GM19240 (cell line): ENCODE measurements around the gene RYR2.
"Not testable (repeated sequence)": the region's sequence is repeated elsewhere in the genome, so short reads cannot be mapped to it uniquely, and the experiment has no call there.

Source experiments
- DNase-seq: peaks from one replicate; pipeline ENCODE4 v3.0.0; 2011; ENCODE audit warnings: low spot score; ENCODE audit not compliant: insufficient read length

RYR2 gene

DNA sequence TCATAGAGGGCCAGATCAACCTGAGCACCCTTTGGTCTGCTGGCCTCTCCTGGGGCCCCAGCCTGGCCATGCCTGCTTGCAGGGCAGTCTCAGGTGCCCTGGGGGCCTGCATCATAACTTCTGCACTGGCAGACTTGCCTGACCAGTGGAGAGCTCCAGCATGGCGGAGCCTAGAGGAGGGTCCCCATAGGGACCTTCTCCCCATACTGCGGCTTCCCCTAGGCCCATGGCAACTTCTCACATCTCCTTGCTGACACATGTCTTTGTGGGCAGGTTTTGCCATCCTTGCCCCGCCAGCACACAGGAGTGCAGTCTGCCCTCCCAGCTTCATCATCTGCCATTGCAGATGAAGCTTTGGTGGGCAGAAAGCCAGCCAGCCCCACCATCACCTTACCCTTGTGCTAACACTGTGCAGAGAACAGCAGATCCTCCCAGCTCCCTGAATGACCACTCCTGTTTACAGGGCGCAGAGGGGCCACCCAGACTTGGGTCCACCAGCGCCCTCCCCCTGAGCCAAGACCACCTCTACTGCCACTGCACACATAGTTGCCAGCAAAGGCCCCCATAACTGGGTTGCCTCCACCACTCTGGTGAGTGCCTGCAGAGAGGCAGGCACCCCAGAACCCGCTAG lies 797.0 kb downstream of the RYR2 start:
- DNase-seq, result no peak

DNA sequence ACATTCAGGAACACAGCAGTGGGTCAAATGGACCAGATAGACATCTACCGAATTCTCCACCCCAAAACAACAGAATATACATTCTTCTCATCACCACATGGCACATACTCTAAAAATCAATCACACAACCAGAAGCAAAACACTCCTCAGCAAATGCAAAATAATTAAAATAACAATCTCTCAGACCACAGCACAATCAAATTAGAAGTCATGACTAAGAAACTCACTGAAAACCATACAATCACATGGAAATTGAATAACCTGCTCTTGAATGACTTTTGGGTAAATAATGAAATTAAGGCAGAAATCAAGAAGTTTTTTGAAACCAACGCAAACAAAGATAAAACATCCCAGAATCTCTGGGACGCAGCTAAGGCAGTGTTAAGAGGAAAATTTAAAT lies 799.5 kb downstream of the RYR2 start:
- DNase-seq, result no peak

DNA sequence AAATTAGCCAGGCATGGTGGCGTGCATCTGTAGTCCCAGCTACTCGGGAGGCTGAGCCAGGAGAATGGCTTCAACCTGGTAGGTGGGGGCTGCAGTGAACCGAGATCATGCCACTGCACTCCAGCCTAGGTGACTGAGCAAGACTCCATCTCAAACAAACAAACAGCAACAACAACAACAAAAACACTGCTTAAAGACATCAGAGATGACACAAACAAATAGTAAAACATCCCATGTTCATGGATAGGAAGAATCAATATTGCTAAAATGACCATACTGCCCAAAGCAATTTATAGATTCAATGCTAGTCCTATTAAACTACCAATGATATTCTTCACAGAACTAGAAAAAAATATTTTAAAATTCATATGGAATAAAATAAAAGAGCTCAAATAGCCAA lies 801.5 kb downstream of the RYR2 start:
- DNase-seq, result not testable (repeated sequence)

DNA sequence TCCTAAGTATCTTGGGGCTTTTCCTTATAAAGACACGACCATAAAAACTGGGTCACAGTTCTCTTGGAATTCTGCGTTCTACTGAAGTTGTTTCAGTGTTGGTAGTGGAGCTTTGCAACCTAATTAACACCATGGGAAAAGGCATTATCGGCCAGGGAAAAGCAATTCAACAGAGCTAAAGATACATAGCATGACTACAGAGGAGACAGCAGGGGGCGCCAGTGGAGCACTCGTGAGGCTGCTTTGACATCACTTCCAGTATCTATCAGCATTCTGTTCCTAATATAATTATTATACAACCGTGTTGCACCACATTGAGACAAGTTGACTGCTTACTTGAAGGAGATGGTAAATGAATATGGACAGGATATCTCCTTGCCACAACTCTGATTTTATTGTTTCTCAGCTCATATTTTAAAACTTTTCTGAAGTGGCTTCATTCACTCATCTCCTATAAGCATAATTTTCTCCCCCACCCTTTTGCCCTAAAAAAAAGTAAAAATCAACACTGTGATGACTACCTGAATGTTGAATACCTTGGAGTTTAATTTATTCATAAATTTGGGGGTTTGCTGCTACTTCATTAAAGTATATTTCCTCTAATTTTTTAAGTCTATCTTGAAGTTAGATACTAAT lies 809.3 kb downstream of the RYR2 start:
- no peak for DNase-seq

DNA sequence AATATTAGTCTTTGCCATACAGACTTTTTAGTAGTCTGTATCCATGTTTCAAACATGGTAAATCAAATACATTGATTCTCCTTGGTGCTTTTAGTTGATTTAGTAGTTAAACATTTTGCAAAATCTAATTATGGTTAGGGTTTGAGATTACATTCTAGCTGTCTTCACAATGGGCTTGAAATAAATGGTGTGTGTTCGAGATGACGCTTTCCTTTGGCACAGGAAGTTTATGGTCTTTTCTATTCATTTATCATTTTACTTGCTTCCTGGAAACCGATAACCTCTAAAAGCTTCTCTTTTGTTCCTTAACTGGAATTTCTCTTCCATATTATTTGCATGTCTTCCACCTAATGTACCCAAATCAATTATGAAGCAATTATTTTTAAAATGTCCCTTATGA lies 810.4 kb downstream of the RYR2 start:
- no peak for DNase-seq

DNA sequence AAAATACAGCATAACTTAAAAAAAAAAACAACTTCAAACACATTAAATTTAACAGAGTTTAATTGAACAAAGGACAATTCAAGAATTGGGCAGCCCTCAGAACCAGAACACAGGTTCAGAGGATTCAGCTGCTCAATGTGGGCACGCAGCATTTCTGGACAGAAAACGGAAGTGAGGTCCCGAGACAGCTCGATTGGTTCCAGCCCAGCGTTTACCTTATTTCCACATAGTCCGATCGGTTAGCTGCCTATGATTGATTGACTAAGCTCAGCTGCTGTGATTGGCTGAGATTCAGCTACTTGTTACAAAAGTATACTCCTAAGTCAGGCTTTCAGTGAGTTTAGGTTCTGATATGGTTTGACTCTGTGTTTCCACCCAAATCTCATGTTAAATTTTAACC lies 815.5 kb downstream of the RYR2 start:
- DNase-seq, result no peak

DNA sequence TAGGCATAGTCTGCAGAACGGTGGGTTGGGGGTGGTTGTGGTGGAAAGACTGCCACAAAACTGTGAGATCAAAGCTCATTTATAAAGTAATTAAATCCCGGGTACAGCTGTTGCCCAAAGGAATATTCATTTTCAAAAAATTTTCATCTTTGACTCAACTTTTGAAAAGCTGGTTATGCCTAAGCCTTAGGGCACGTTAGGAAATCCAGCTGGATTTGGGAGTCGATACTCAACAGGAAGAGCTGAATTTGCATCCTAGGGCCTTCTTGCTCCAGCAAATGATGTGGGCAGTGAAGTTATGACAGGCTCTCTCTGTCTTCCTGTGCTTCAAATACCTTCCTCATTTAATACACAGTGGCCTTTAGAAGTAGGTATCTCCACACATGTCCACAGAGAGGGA lies 817.0 kb downstream of the RYR2 start:
- no peak for DNase-seq

DNA sequence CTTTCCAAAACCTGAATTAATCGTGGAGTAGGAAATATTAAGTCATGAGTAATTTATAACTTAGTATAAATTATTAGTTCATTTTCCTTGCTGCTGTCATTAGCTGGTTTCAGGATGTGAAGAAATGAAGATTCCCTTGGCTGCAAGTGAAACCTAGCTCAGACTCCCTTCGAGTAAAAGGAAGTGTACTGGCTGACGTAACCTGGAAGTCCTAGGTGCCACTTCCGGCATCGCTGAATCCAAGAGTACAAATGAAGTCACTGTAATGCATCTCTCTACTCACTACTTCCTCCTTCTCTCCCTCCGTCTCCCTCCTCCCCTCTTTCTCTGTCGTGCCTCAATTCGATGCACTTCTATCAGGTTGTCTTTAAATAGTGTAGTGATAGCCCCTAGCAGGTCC lies 820.0 kb downstream of the RYR2 start:
- DNase-seq, result no peak

DNA sequence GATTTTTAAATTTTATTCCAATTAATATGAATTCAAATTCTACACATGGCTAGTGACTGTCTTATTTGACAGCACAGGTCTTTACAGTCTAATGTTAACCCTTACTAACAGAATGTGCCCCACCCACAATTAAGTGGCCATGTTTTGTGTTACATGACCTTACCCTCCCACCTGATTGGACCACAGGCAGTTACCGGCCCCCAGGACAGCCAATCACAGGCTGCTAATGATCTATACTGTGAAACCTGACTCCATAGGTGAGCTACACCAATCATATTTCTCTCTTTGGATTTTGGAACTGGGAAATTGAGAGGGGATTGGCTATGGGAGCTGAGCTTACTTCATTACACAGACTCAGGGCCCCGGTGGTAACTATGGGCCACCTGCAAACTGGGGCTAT lies 821.2 kb downstream of the RYR2 start:
- no peak for DNase-seq

DNA sequence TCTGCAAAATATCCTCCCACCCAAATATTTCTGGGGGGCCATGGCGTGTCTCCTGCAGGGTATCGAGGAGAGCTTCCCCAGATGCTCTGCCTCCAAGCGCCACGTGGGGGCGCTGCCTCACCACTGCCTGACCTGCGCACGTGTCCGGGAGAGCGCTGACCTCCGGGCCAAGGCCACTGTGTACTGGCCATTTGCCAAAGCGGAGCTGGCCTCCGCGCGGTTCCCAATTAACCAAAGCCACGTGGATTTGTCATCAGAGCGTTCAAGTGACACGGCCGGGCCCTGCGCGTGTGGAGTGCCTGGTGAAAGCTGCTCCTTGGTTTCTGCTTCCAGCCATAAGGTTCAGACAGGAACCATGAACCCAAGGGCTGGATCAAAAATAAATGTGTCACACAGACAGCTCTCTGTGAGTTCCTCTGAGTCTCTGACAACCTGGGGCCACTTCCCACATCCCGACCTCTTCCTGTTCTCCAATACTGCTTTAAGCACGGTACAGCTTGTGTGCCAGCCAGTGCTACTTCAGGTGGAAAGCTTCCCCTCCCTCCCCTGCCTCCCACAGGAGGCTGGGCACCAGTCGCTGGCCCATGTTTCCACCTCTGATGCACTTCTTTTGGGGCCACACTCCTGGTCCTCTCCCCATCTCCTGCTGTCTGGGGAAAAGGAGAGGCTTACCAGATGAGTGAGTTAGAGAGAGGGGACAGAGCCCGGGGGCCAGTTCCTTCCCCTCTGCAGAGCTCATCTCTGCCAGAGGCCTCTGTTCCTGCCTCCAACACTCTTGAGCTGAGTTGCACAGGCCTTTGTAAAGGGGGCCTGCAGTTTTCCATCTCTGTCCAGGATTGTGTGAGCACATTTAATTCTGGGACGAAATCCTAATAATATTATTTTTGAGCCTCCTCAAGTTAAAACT lies 822.6 kb downstream of the RYR2 start:
- DNase-seq, result no peak

DNA sequence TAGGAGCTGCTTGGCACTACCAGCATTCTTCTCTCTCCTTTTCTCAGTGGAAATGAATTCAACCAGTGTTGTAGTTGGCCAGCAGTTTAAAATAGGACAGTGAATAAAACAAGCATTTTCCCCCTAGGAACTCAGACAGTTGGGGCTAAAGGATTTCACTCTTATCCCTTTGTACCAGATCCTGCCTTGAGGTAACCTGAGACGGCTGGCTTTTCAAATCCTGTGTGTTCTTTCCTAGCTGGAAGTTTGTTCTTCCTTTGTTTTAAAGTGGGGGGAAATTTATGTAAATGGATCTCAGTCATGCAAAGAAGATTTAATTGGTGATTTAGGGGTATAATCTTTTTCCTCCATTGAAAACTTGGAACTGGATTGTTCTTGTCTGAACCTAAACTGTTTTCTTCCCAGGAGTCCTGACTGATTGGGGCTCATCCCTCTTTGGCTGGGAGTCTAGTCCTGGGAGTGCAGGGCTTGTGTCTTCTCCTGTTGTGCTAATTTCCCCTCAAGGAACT lies 825.5 kb downstream of the RYR2 start:
- DNase-seq, result no peak

DNA sequence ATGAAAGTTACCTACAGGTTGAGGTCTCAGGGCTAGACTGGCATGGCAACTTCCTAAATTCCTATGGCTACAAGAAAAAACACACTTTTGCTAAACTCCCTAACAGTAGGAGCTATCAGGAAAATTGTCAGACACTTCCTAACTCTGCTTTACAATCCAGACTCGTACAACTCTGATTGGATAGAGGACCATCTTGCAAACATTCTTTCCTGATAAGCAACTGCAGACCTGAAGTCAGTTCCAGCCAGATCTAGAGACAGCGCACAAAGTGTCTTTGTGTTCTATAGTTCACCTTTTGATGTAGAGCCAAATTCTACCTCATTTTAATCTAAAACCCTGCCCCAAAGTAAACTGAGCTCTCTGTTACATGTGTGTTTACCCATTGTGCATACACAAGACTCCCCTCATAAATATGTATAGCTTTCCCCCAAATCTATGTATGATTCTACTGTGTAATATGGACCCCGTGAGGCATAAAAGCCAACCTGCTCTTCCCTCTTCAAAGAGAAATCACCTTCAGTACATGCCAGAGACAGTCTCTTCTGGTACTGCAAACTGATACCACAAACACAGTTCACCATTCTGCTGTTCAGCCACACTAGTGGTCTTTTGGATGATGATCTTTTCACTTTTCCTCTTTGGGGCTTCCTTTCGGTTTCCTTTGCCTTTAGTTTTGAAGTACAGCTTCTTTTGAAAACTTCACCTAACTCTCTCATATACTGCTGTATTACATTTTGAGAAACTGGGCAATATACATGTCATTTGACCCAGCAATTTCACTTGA lies 827.0 kb downstream of the RYR2 start:
- DNase-seq, result no peak

DNA sequence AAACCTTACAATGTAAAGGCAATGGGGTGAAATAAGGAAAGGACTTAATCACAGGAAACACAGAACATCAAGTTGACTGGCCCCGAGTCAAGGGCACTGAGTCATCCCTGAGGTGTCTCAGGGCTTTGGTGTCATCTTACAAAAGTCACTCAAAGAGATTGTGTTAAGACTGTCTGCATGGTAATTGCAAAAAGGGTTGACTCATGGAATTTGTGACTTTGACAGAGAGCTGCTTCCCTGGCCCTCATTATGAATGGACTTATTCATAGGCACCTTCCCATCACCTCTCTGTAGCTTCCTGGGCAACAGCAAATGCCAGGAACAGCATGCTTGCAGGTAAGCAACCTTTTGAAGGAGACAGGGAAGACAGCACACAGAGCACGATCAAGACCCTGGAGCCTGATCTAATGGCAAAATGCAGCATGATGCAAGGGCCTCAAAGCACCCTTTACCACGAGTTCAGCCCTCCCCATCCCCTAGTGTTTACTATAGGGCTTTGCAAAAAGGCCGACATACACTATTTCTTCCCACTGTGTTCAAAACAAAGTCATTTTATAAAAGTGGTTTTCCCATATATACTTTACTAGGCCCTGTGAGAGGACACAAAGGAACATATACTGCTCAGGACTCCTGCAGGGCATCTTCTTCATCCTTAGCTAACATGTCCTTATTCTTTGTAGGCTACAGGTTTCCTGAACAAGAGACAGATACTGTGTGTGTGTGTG lies 831.7 kb downstream of the RYR2 start:
- DNase-seq, result no peak

DNA sequence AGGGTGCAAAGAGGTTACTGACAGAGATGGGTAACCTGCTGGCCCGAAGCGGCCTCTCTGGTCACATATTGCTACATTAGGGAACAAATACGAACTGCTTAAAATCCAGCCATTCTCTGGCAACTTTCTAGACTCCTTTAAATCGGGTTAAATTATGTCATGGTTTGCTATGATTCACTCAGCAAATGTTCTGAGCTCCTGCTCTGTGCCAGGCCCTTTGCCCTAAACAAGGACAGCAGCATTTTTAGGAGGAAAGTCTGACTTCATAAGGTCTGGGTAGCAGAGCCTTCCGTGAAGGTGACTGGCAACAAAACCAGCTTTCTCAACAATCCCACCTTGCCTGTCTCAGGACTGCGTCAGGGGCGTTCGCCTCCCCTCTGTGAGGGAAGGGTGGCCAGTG lies 833.3 kb downstream of the RYR2 start:
- DNase-seq, result no peak

DNA sequence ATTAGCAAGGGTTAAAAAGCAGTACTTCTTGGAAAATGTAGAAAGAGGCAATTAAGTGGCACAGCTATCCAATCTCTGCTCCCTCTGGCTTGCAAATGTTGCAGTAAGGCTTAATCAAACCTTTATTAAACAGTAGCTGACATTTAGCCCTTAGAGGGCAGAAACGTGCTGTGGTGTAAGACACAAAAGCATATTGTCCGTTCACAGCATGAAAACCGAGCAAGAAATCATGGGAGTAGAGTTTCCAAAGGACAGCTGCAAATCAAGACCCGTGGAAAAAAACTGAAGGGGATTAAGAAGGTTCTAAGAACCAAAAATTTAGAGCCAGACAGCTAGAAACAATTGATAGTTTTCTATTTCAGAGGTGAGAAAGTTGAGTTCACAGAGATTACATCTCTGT lies 835.6 kb downstream of the RYR2 start:
- no peak for DNase-seq

DNA sequence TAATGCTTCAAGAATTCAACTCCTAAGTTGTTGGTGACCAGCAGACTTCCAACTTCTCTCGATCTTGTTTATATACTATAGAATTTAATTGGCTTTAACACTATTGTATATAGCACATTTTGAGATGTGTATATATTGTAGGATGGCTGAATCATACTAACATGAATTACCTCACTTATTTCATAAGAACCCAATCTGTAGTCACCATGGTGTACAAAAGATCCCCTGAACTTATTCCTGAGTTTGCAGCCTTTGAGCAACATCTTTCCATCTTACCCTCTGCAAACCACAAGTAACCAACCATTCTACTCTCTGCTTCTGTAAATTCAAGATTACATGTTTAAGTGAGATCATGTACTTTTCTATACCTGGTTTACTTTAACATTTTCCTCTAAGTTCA lies 836.4 kb downstream of the RYR2 start:
- DNase-seq, result no peak

DNA sequence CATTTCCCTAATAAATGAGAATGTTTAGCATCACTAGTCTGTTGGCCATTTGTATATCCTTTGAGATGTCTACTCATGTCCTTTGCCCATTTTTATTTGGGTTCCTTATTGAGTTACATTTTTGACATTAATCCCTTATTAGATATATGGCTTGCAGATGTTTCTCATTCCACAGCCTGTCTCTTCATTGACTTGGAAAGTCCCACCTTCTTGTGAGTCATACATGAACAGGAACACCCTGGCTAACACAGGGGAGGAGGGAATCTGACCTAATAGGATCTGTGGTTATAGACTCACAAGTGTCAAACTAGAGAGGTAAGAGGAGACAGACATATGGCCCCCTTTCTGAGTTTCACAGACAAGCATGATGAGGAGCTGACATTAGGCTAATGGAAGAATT lies 837.2 kb downstream of the RYR2 start:
- no peak for DNase-seq
